B cell (primary cell): ENCODE results near the gene CCNT1. TPM values are rescaled to one million over a fixed set of nuclear protein-coding genes. Genes with fewer than 3 reads are reported as not detected.

Experiments used
- ATAC-seq: fragments of 200-7000 bp; cut with Tn5 transposase; one replicate; pipeline ENCODE4 v1.10.0; 2021; ENCODE audit warnings: low read depth, mild to moderate bottlenecking, moderate number of reproducible peaks, moderate library complexity
- CTCF ChIA-PET: fragments of 350-600 bp; sonication (Branson Sonifier 250); formaldehyde crosslinking; loops from one replicate; lab custom pipeline; 2021; ENCODE audit warnings: antibody characterized with exemption, inconsistent platforms; lab: Charles Lee
- POLR2A ChIA-PET: fragments of 350-600 bp; sonication (Branson Sonifier 250); formaldehyde crosslinking; loops from one replicate; lab custom pipeline; 2021; ENCODE audit warnings: antibody characterized with exemption; lab: Charles Lee
- DNase-seq: peaks from one replicate; pipeline ENCODE4 v3.0.0; 2013
- H2AFZ ChIP-seq: 2 replicates; pipeline ENCODE4 v1.6.1; 2012; ENCODE audit warnings: mild to moderate bottlenecking, low read depth, low read length; ENCODE audit not compliant: insufficient read depth, poor library complexity, severe bottlenecking
- H3K27ac ChIP-seq, 2 donors: 1 replicate in 1 of 2; 2 replicates in 1 of 2; pipeline ENCODE4 v1.5.1; 2012 to 2013; ENCODE audit warnings: low read length in 2 of 2, mild to moderate bottlenecking in 2 of 2, moderate library complexity in 1 of 2
- H3K27me3 ChIP-seq, 4 experiments: fragments of 200-600 bp in 1 of 4; sonication (generic) in 1 of 4; replicated peaks in 1 of 4; 1 replicate in 2 of 4; 2 replicates in 2 of 4; pipeline versions ENCODE4 v1.6.1 to v1.7.0; 2013 to 2016; ENCODE audit warnings: low read length in 3 of 4, mild to moderate bottlenecking in 2 of 4, mixed read lengths in 1 of 4, moderate library complexity in 1 of 4; ENCODE audit not compliant: insufficient read depth in 4 of 4, control insufficient read depth in 3 of 4; ENCODE audit errors: control extremely low read depth in 1 of 4
- H3K36me3 ChIP-seq, 2 experiments: replicated peaks in 1 of 2; 1 replicate in 1 of 2; 2 replicates in 1 of 2; pipeline versions ENCODE4 v1.6.1 to v1.7.1; 2013; ENCODE audit warnings: low read length in 1 of 2; ENCODE audit not compliant: insufficient read depth in 2 of 2, control insufficient read depth in 1 of 2; ENCODE audit errors: control extremely low read depth in 1 of 2, extremely low read depth in 1 of 2
- H3K4me1 ChIP-seq, 2 donors: fragments of 200-600 bp in 1 of 2; sonication (generic) in 1 of 2; 1 replicate in 1 of 2; 2 replicates in 1 of 2; pipeline versions ENCODE4 v1.5.1 to v1.6.1; 2013 to 2017; ENCODE audit warnings: low read length in 2 of 2; ENCODE audit not compliant: control insufficient read depth in 2 of 2, insufficient read depth in 2 of 2
- H3K4me2 ChIP-seq: replicated peaks from 2 replicates; pipeline ENCODE3; 2012; ENCODE audit warnings: mild to moderate bottlenecking, low read depth, low read length; ENCODE audit not compliant: poor library complexity, severe bottlenecking
- H3K4me3 ChIP-seq, 5 experiments: fragments of 200-600 bp in 1 of 5; sonication (generic) in 1 of 5; 1 replicate in 3 of 5; 2 replicates in 2 of 5; pipeline versions ENCODE4 v1.5.1 to v1.7.0; 2011 to 2016; ENCODE audit warnings: low read length in 4 of 5, mild to moderate bottlenecking in 4 of 5, low read depth in 2 of 5, control low read depth in 1 of 5, moderate library complexity in 1 of 5; ENCODE audit not compliant: insufficient read depth in 1 of 5; ENCODE audit errors: control extremely low read depth in 1 of 5, extremely low read depth in 1 of 5
- H3K79me2 ChIP-seq: fragments of 200-600 bp; sonication (generic); one replicate; pipeline ENCODE4 v1.6.0; 2016; ENCODE audit warnings: low read length; ENCODE audit not compliant: control insufficient read depth, insufficient read depth
- H3K9ac ChIP-seq: fragments of 200-600 bp; sonication (generic); 2 replicates; pipeline ENCODE4 v1.6.1; 2017; ENCODE audit warnings: mild to moderate bottlenecking, low read length, moderate library complexity
- H3K9me3 ChIP-seq, 3 donors: one replicate each; pipeline versions ENCODE4 v1.6.1 to v1.7.1; 2013; ENCODE audit warnings: low read length in 2 of 3; ENCODE audit not compliant: control insufficient read depth in 2 of 3, insufficient read depth in 1 of 3; ENCODE audit errors: control extremely low read depth in 1 of 3
- H4K20me1 ChIP-seq: 2 replicates; pipeline ENCODE4 v1.6.0; 2012; ENCODE audit warnings: mild to moderate bottlenecking, low read length; ENCODE audit not compliant: insufficient read depth, control insufficient read depth, poor library complexity, severe bottlenecking
- H3K27ac Mint-ChIP-seq: one replicate; pipeline ENCODE4 v1.8.0; 2021; ENCODE audit warnings: mixed read lengths
- H3K27me3 Mint-ChIP-seq: one replicate; pipeline ENCODE4 v1.8.0; 2021; ENCODE audit warnings: mixed read lengths
- H3K4me1 Mint-ChIP-seq: one replicate; pipeline ENCODE4 v1.8.0; 2021; ENCODE audit warnings: mixed read lengths
- H3K4me3 Mint-ChIP-seq: one replicate; pipeline ENCODE4 v1.8.0; 2021; ENCODE audit warnings: mixed read lengths
- H3K9me3 Mint-ChIP-seq: one replicate; pipeline ENCODE4 v1.8.0; 2022; ENCODE audit warnings: mixed read lengths; ENCODE audit not compliant: insufficient read depth
- CTCF ChIP-seq: fragments of 200-600 bp; IDR thresholded peaks from one replicate; pipeline ENCODE4 v1.8.0; 2022; ENCODE audit warnings: antibody characterized with exemption, mild to moderate bottlenecking
- EZH2 ChIP-seq: IDR thresholded peaks from 2 replicates; pipeline ENCODE4 v1.6.1; 2012; ENCODE audit warnings: borderline replicate concordance, low read depth, mild to moderate bottlenecking, moderate library complexity, low read length; ENCODE audit not compliant: insufficient read depth, poor library complexity, severe bottlenecking
- WGBS: methylation state at CpG from one replicate; pipeline ENCODE4 v1.1.5; 2013; ENCODE audit warnings: missing lambda C conversion rate; ENCODE audit not compliant: insufficient coverage; 5-methylcytosine and 5-hydroxymethylcytosine counted together
- intact Hi-C: fragments of 100-400 bp; cut with micrococcal nuclease; formaldehyde crosslinking; loops from one replicate; pipeline ENCODE4 v1.10.0; 2022
- polyA plus RNA-seq: library from polyadenylated mRNA; depleted of rRNA; stranded (reverse); fragments of >200 nt; gene quantifications from 2 replicates; pipeline ENCODE4 v1.2.3, GENCODE V29; 2012
- total RNA-seq, 2 donors: library from RNA; stranded (reverse); fragments of 120-200 nt in 1 of 2; gene quantifications; 1 replicate in 1 of 2; 2 replicates in 1 of 2; pipeline versions ENCODE4 v1.2.3 to v1.2.4, GENCODE V29; 2013 to 2022

Gene CCNT1
- total and polyA plus RNA-seq, 2 donors (not counting 1 experiment from before 2014, with no cell fraction given), result 13.9 to 77.3 TPM

GRCh38 chr12:48696626-48697025 lies 19.9 kb downstream of the CCNT1 start:
- Histone ChIP-seq H3K79me2 (peaks cover 14% of the 10 kb centered on the region), H3K9ac (no peak overlapping the region), H3K4me3 (no peak overlapping the region), H2AFZ (no peak overlapping the region), H4K20me1 (peaks cover 9% of the 10 kb centered on the region), H3K9me3 (no peaks in the 10 kb centered on the region), H3K36me3 (peaks cover 7 to 64% of the 10 kb centered on the region in 2 experiments), H3K4me1 (no peaks in the 10 kb centered on the region), H3K27me3 (no peaks in the 10 kb centered on the region), H3K27ac (no peak overlapping the region), H3K4me2 (no peak overlapping the region)
- 95% methylated on average over 3 of the region's 5 CpGs for WGBS
- intact Hi-C loops, result no loop called here
- Mint-ChIP-seq H3K27ac (no peak overlapping the region), H3K4me1 (no peaks in the 10 kb centered on the region), H3K4me3 (no peak overlapping the region), H3K27me3 (no peaks in the 10 kb centered on the region), H3K9me3 (no peaks in the 10 kb centered on the region)
- DNase-seq (no peak), ATAC-seq (no peak)
- ChIA-PET CTCF (no interaction called here), POLR2A (interaction anchor here (0.6 kb wide), 1 partner anchor 22 kb away, joined by 3 read pairs; no protein-coding TSS in a partner anchor)
- TF ChIP-seq CTCF (no peak), EZH2 (no peak)

- H3K27ac Mint-ChIP-seq, result no peak overlapping the region
- Histone ChIP-seq H3K79me2 (peaks cover 8% of the 10 kb centered on the region), H3K27me3 (no peaks in the 10 kb centered on the region), H3K4me1 (no peaks in the 10 kb centered on the region), H3K9ac (no peak overlapping the region), H3K4me3 (no peak overlapping the region), H3K36me3 (peaks cover 7 to 71% of the 10 kb centered on the region in 2 experiments), H3K4me2 (no peak overlapping the region), H3K27ac (no peak overlapping the region), H3K9me3 (no peaks in the 10 kb centered on the region), H4K20me1 (peaks cover 9% of the 10 kb centered on the region), H2AFZ (no peak overlapping the region)
- intact Hi-C loops, result no loop called here
- no peaks in the 10 kb centered on the region for H3K4me1 Mint-ChIP-seq
- no peaks in the 10 kb centered on the region for H3K27me3 Mint-ChIP-seq
- ChIA-PET POLR2A (interaction anchor here (0.6 kb wide), 1 partner anchor 22 kb away, joined by 3 read pairs; no protein-coding TSS in a partner anchor), CTCF (no interaction called here)
- TF ChIP-seq CTCF, result no peak
- no peak for TF ChIP-seq EZH2
- no peak overlapping the region for H3K4me3 Mint-ChIP-seq
- no peak for DNase-seq
- ATAC-seq, result no peak
- no peaks in the 10 kb centered on the region for H3K9me3 Mint-ChIP-seq
- WGBS, result 100% methylated on average over 2 of the region's 2 CpGs
Measured at GRCh38 chr12:48695859-48696258, 20.6 kb downstream of the CCNT1 start.
